SU-DHL-6 (cell line): ENCODE data around the gene POU3F2.

Experiments
- H2AFZ ChIP-seq: fragments of 200-600 bp; sonication (generic); 2 replicates; pipeline ENCODE4 v1.6.1; 2014; ENCODE audit warnings: low read depth, mild to moderate bottlenecking, moderate library complexity, mixed read lengths, antibody characterized with exemption, low read length; ENCODE audit not compliant: severe bottlenecking
- H3F3A ChIP-seq: fragments of 200-600 bp; shearing (Covaris generic); 2 replicates; pipeline ENCODE4 v1.6.0; 2016; ENCODE audit warnings: antibody characterized with exemption, mild to moderate bottlenecking; ENCODE audit not compliant: insufficient read depth
- H3K27ac ChIP-seq: fragments of 200-600 bp; sonication (generic); 2 replicates; pipeline ENCODE4 v1.5.1; 2016; ENCODE audit warnings: low read depth, mild to moderate bottlenecking, low read length, moderate library complexity, mixed read lengths
- H3K27me3 ChIP-seq: fragments of 200-600 bp; sonication (generic), shearing (Covaris generic); 2 replicates; pipeline ENCODE4 v1.6.0; 2014; ENCODE audit warnings: mild to moderate bottlenecking, low read length
- H3K36me3 ChIP-seq: fragments of 200-600 bp; sonication (generic); 2 replicates; pipeline ENCODE4 v1.6.1; 2014; ENCODE audit warnings: mild to moderate bottlenecking, low read length, mixed read lengths
- H3K4me2 ChIP-seq: fragments of 300-600, 200-600 bp; shearing (Covaris generic), sonication (generic); 2 replicates; pipeline ENCODE4 v1.6.0; 2014; ENCODE audit warnings: low read length, low read depth, mild to moderate bottlenecking; ENCODE audit not compliant: poor library complexity, severe bottlenecking
- H3K4me3 ChIP-seq: fragments of 200-600 bp; sonication (generic); 2 replicates; pipeline ENCODE4 v1.5.1; 2014; ENCODE audit warnings: antibody characterized with exemption, low read length, mild to moderate bottlenecking, mixed read lengths; ENCODE audit not compliant: insufficient read depth, poor library complexity, severe bottlenecking
- H3K79me2 ChIP-seq: fragments of 200-600 bp; sonication (generic); 2 replicates; pipeline ENCODE4 v1.6.1; 2014; ENCODE audit warnings: mild to moderate bottlenecking, low read length, moderate library complexity; ENCODE audit not compliant: insufficient read depth
- H3K9ac ChIP-seq: fragments of 200-600 bp; sonication (generic); 2 replicates; pipeline ENCODE4 v1.7.0; 2014; ENCODE audit warnings: mild to moderate bottlenecking, low read length
- H3K9me2 ChIP-seq: fragments of 200-600 bp; sonication (generic); replicated peaks from 2 replicates; pipeline ENCODE4 v1.6.1; 2014; ENCODE audit warnings: low read length; ENCODE audit not compliant: insufficient read depth
- H3K9me3 ChIP-seq: fragments of 200-600 bp; sonication (generic); 2 replicates; pipeline ENCODE4 v1.6.1; 2014; ENCODE audit warnings: low read length, mixed read lengths; ENCODE audit not compliant: insufficient read depth
- H4K20me1 ChIP-seq: fragments of 200-600 bp; sonication (generic); 2 replicates; pipeline ENCODE4 v1.6.1; 2014; ENCODE audit warnings: low read depth, mild to moderate bottlenecking, antibody characterized with exemption, low read length, moderate library complexity, mixed read lengths
- CTCF ChIP-seq: fragments of 200-600 bp; sonication (generic); IDR thresholded peaks from one replicate; pipeline ENCODE4 v1.5.1; 2017; ENCODE audit warnings: antibody characterized with exemption, mild to moderate bottlenecking, low read length, moderate library complexity; ENCODE audit not compliant: insufficient read depth, poor library complexity, severe bottlenecking
- EZH2phosphoT487 ChIP-seq: fragments of 200-600 bp; sonication (generic), shearing (Covaris generic); conservative IDR thresholded peaks from 2 replicates; pipeline ENCODE4 v1.6.1; 2018; ENCODE audit warnings: mild to moderate bottlenecking, antibody characterized with exemption, low read length, moderate library complexity, mixed read lengths

POU3F2 gene

GRCh38 chr6:98836025-98836961, 1.9 kb downstream of the POU3F2 start:
- Histone ChIP-seq H3K27ac (no peak overlapping the region), H3K4me2 (peak overlapping the region; percentile 87), H3K9ac (no peak overlapping the region), H3K79me2 (no peaks in the 10 kb centered on the region), H3K9me3 (no peaks in the 10 kb centered on the region), H3K4me3 (no peak overlapping the region), H3F3A (no peaks in the 10 kb centered on the region), H3K36me3 (no peaks in the 10 kb centered on the region), H2AFZ (no peak overlapping the region), H3K9me2 (no peaks in the 10 kb centered on the region), H4K20me1 (no peaks in the 10 kb centered on the region), H3K27me3 (no peaks in the 10 kb centered on the region)
- TF ChIP-seq EZH2phosphoT487 (no peak), CTCF (no peak)

GRCh38 chr6:98836962-98837944, 2.9 kb downstream of the POU3F2 start:
- Histone ChIP-seq H3K9me2 (no peaks in the 10 kb centered on the region), H3F3A (no peaks in the 10 kb centered on the region), H3K4me2 (no peak overlapping the region), H3K27me3 (no peaks in the 10 kb centered on the region), H3K9me3 (no peaks in the 10 kb centered on the region), H3K79me2 (no peaks in the 10 kb centered on the region), H3K36me3 (no peaks in the 10 kb centered on the region), H3K4me3 (no peak overlapping the region), H4K20me1 (no peaks in the 10 kb centered on the region), H2AFZ (no peak overlapping the region), H3K9ac (no peak overlapping the region), H3K27ac (no peak overlapping the region)
- TF ChIP-seq CTCF (no peak), EZH2phosphoT487 (no peak)

GRCh38 chr6:98838032-98838431, 3.7 kb downstream of the POU3F2 start:
- Histone ChIP-seq H3K9ac (no peak overlapping the region), H4K20me1 (no peaks in the 10 kb centered on the region), H3K9me3 (no peaks in the 10 kb centered on the region), H3K9me2 (no peaks in the 10 kb centered on the region), H2AFZ (no peak overlapping the region), H3F3A (no peaks in the 10 kb centered on the region), H3K4me2 (no peak overlapping the region), H3K4me3 (no peak overlapping the region), H3K27ac (no peak overlapping the region), H3K27me3 (no peaks in the 10 kb centered on the region), H3K79me2 (no peaks in the 10 kb centered on the region), H3K36me3 (no peaks in the 10 kb centered on the region)
- TF ChIP-seq EZH2phosphoT487 (no peak), CTCF (no peak)
